Measurements from ENCODE around the gene FAM228B. TPM values are rescaled to one million over a fixed set of nuclear protein-coding genes. Genes with fewer than 3 reads are reported as not detected.

Gene FAM228B
- total and polyA plus RNA-seq, 9 of the 15 experiments (the other 6 are each of a cell fraction or from before 2014, with no cell fraction given), result 1.1 to 3.7 (median 2.6) TPM

DNA sequence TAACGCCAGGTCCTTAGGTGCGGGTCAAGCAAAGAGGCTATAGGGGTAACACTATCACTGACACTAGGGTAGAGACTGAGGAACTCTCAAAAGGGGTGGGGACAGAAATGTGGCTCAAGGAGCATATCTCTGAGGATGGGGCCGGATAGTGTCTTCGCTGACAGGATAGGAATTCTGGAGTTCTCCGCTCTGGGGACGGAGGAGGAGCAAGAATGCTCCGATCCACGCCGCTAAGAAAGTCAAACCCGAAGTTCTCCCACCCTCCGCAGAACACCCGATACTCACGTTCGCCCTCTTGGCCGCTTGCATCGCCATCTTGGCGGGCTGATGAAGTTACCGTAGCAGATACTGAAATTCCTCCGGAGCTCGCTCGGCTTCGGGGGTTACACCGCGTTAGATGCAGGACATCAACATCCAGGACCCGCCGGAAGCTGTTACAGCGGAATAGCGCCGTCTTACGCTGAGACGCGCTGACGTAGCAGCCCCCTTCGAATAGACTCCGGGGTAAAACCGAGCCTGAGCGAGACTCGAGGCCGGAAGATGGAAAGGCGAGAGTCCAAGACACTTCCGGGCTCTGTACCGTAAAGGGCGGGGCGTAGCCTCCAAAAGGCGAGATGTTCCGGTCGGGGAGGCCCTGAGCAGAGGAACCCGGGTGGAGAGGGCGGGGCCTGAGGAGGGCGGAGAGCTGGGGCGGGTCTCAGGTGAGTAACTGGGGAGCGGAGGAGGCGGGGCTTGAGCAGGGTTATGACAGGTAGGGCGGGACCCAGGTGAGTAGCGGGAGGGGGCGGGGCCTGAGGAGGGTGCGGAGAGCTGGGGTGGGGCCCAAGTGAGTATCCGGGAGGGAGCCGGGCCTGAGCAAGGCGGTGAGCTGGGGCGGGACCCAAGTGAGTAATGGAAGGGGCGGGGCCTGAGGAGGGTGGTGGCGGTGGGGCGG, 47.1 kb upstream of the FAM228B start, which contains the start of gene SF3B6 (continued):
- TF ChIP-seq, protein P1, sequence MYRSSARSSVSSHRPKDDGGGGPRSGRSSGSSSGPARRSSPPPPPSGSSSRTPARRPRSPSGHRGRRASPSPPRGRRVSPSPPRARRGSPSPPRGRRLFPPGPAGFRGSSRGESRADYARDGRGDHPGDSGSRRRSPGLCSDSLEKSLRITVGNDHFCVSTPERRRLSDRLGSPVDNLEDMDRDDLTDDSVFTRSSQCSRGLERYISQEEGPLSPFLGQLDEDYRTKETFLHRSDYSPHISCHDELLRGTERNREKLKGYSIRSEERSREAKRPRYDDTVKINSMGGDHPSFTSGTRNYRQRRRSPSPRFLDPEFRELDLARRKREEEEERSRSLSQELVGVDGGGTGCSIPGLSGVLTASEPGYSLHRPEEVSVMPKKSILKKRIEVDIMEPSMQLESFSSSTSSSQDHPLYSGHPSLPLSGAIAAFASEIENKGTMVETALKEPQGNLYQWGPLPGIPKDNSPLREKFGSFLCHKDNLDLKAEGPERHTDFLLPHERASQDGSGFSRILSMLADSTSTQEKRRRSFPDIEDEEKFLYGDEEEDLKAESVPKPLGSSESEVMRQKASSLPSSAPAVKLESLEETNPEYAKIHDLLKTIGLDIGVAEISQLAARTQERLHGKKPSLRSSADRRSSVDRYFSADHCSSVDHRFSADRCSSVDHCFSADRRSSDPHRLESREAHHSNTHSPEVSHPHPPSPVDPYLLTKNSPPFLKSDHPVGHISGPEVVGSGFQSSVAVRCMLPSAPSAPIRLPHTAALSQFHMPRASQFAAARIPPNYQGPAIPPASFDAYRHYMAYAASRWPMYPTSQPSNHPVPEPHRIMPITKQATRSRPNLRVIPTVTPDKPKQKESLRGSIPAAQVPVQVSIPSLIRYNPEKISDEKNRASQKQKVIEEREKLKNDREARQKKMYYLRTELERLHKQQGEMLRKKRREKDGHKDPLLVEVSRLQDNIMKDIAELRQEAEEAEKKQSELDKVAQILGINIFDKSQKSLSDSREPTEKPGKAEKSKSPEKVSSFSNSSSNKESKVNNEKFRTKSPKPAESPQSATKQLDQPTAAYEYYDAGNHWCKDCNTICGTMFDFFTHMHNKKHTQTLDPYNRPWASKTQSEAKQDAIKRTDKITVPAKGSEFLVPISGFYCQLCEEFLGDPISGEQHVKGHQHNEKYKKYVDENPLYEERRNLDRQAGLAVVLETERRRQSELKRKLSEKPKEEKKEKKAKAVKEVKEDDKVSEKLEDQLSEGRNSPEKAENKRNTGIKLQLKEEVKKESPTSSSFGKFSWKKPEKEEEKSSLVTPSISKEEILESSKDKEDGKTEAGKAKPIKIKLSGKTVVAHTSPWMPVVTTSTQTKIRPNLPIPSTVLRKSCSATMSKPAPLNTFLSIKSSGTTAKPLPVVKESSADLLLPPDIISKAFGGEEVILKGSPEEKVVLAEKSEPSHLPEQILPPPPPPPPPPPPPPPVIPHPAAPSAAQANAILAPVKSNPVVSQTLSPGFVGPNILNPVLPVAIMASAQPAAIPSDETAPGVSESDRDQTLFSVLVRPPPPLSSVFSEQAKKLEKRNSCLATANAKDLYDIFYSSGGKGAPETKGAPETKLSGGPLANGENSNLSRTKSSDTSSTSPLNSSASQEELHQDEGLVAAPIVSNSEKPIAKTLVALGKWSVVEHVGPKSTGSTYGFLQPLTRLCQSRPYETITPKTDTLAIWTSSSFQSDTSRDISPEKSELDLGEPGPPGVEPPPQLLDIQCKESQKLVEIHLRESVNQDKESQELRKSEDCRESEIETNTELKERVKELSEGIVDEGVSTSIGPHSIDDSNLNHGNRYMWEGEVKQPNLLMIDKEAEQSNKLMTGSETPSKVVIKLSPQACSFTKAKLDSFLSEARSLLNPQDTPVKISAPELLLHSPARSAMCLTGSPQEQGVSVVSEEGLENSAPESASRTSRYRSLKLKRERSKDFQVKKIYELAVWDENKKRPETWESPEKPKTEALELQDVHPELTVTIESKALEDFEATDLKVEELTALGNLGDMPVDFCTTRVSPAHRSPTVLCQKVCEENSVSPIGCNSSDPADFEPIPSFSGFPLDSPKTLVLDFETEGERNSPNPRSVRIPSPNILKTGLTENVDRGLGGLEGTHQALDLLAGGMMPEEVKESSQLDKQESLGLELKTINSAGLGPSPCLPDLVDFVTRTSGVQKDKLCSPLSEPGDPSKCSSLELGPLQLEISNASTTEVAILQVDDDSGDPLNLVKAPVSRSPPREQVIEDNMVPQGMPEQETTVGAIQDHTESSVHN (IDR thresholded peaks at IDR 0.05; ENCODE audit: borderline replicate concordance in 1 of 2, low read depth in 1 of 2), result no peak; a peak in 1 of 4 replicates
- no peak for TF ChIP-seq SETDB1 (IDR thresholded peaks at IDR 0.05; ENCODE audit: low read length)
- no peak for TF ChIP-seq ZNF217 (CRISPR knock-in tag; IDR thresholded peaks at IDR 0.05)
- TF ChIP-seq SAFB (IDR thresholded peaks at IDR 0.05; ENCODE audit: borderline replicate concordance, low read depth, low read length), result no peak
- no peak for TF ChIP-seq ZNF174 (CRISPR knock-in tag; IDR thresholded peaks at IDR 0.05)
- TF ChIP-seq ZNF507 (tag; conservative IDR thresholded peaks at IDR 0.05), result no peak
- 0 out of 2 replicates have a peak, but pooled peaks have one; percentile 11 for TF ChIP-seq PHB2 (IDR thresholded peaks at IDR 0.05; ENCODE audit: low read depth)
- no peak for TF ChIP-seq ARHGAP35 (IDR thresholded peaks at IDR 0.05; ENCODE audit: partially characterized antibody)
- no peak for TF ChIP-seq ZNF551 (CRISPR knock-in tag; IDR thresholded peaks at IDR 0.05)
- no peak for TF ChIP-seq KAT2B (IDR thresholded peaks at IDR 0.05; ENCODE audit: low read depth, low read length)
- TF ChIP-seq FOXA1 (IDR thresholded peaks at IDR 0.05; ENCODE audit: borderline replicate concordance), result no peak
- TF ChIP-seq ZNF384 (IDR thresholded peaks at IDR 0.05; ENCODE audit: low read depth, low read length), result peak; percentile 54
- peak; percentile 89 for TF ChIP-seq POLR2AphosphoS5 (IDR thresholded peaks at IDR 0.05; ENCODE audit: control insufficient read depth, insufficient read depth, low read depth, low read length)
- TF ChIP-seq ARID4B (CRISPR knock-in tag; IDR thresholded peaks at IDR 0.05), result peak; percentile 60
